DMS53 treated with DMSO at 0.1 percent for 48 hours (cell line): Measurements from ENCODE around the gene DMRTB1.
"Not testable (repeated sequence)": the region's sequence is repeated elsewhere in the genome, so short reads cannot be mapped to it uniquely, and the experiment has no call there.

Experiments used
- DNase-seq: peaks from one replicate; lab custom pipeline; 2025; ENCODE audit not compliant: unreplicated experiment; lab: John Stamatoyannopoulos, UW

Gene DMRTB1

GRCh38 chr1:53434405-53435007 is 24.7 kb upstream of the DMRTB1 start:
- not testable (repeated sequence) for DNase-seq

- no peak for DNase-seq
Observed at GRCh38 chr1:53435151-53435550, 24.0 kb upstream of the DMRTB1 start.

DNA sequence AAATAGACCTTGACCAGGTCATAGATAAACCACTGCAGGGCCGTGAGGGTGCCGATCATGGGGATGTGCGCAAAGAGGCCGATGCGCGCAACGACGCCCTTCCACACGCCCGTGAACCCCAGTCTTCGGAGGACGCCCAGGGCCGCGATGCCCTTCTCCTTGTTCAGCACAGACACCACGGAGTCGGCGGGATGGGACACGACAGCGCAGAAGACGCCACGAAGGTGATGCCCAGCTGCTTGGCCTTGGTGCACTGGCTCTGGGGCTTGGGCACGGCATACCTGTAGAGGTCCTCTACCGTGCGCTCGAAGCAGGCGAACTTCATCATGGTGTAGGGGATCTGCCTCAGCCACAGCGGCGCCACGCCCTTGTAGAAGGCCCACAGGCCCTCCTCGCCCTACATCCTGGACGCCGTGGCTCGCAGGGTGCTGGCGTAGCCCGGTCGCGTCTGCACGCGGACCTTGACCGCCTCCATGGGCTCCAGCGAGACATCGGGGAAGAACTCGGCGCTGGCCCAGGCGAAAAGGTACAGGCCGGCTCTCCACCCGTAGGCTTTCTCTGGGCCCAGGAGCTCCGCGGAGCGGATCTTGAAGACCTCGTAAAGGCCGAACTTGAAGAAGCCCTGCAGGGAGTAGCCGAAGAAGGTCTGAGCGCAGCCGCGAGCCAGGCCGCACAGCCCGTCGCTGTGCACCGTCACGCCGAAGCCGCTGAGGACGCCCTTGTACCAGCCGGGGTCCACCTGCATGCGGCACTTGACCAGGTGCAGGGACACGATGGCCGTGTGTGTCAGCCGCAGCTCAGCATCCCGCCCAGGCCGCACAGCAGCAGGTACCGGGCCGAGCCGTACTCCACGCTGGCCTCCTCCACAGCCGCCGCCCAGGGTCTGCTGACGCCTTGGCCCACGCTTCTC is 20.5 kb upstream of the DMRTB1 start:
- DNase-seq = no peak

GRCh38 chr1:53439337-53440207 is 19.6 kb upstream of the DMRTB1 start:
- DNase-seq = no peak

- DNase-seq = no peak
Observed at GRCh38 chr1:53440633-53441032, 18.6 kb upstream of the DMRTB1 start.

- no peak for DNase-seq
Observed at GRCh38 chr1:53442299-53442698, 16.9 kb upstream of the DMRTB1 start.

DNA sequence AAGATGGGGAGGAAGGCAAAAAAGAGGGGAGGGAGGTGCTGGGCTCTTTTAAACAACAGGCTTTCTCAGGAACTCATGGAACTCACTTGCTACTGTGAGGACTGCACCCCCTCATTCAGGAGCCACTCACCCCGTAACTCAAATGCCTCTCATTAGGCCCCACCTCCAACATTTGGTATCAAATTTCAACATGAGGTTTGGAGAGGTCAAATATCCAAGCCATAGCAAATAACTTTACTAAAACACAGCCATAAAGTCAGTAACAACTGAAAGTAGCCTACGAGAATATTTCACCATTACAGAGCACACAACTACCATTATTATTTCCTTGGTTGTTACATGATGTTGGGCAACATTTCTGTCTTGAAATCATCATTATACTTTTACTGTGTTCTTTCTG is 13.1 kb upstream of the DMRTB1 start:
- no peak for DNase-seq

DNA sequence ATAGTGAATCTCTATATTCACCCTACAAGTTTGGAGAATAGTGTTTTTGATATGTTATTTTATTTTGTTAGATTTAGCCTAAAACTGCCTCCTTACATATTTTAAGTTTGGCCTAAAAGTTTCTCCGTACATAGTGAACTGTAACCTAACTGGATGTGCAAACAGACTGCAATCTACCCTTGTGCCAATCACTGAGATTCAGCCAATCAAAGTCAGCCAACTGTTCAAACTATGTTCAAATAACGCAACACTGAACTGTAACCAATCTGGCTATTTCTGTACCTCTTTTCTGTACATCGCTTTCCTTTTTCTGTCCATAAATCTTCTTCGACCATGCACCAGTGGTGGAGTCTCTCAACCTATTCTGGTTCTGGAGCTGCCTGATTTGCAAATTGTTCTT is 11.8 kb upstream of the DMRTB1 start:
- no peak for DNase-seq

- DNase-seq = no peak
Observed at GRCh38 chr1:53448241-53448841, 10.9 kb upstream of the DMRTB1 start.

- no peak for DNase-seq
Observed at GRCh38 chr1:53449021-53449420, 10.2 kb upstream of the DMRTB1 start.

DNA sequence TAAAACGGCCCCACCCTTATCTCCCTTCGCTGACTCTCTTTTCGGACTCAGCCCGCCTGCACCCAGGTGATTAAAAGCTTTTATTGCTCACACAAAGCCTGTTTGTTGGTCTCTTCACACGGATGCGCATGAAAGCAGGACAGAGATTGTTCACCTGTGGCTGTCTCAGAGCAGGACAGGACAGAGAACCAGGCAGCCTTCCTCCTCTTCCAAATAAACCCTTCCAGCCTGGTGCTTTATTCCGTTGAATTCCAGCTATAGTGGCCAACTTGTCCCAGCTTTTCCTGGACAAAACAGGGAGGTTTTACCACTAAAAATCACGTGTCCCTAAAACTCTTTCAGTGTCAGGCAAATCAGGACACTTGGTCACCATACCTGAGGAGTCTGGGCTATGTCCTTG is 9.5 kb upstream of the DMRTB1 start:
- DNase-seq = no peak

DNA sequence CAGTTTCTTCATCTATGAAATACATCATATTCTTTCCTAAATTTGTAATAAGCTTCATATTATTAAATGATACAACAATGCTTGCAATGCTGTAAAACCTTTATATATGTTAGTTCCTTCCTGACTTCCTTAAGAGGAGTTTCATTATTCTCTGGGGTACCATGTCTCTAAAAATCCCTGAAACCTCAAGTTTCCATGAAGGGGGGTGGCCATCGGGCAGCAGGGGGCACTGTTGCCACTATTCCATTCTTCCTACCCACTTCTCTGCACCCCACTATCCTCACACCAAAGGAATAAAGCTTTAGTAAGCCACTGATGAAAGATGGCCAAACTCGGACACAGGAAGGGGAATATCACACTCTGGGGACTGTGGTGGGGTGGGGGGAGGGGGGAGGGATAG is 9.0 kb upstream of the DMRTB1 start:
- no peak for DNase-seq

GRCh38 chr1:53454019-53454418 is 5.2 kb upstream of the DMRTB1 start:
- DNase-seq = no peak

- no peak for DNase-seq
Observed at GRCh38 chr1:53455364-53455991, 3.7 kb upstream of the DMRTB1 start.

DNA sequence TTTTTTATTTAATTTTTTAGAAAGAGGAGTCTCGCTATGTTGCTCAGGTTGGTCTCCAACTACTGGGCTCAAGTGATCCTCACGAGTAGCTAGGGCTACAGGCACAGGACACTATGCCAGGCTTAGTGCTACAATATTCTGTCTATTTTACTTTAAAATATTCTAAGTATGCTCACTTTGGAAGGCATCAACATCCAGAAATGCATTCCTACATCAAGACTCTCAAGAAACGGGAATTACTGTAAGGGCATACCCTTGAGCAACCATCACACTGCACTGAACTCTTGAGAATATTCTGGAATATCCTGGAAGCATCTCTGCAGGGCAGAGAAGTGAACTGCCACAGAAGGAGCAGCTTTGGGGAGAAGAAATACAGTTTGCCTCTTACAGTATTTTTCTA is 565 bp upstream of the DMRTB1 start:
- no peak for DNase-seq

DNA sequence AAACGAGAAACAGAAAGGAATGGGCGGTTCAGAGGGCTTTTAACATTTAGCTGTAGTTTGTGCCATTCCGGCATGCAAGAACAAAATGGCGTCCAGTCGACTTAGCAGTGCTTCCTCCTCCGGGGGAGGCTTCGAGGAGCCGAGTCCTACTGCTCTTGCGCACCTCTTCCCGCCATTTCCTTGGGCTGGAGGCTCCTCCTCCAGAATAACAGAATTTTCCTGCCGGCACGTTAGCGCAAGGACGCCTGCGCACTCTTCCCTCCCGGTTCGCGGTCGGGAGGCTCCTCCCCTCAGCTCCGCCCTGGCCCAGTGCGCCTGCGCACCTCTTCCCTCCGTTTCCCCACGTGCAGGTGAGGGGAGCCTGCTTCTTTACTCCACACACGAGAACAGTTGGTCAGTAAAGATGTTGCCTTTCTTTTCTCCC is 1.0 kb downstream of the DMRTB1 start:
- no peak for DNase-seq

DNA sequence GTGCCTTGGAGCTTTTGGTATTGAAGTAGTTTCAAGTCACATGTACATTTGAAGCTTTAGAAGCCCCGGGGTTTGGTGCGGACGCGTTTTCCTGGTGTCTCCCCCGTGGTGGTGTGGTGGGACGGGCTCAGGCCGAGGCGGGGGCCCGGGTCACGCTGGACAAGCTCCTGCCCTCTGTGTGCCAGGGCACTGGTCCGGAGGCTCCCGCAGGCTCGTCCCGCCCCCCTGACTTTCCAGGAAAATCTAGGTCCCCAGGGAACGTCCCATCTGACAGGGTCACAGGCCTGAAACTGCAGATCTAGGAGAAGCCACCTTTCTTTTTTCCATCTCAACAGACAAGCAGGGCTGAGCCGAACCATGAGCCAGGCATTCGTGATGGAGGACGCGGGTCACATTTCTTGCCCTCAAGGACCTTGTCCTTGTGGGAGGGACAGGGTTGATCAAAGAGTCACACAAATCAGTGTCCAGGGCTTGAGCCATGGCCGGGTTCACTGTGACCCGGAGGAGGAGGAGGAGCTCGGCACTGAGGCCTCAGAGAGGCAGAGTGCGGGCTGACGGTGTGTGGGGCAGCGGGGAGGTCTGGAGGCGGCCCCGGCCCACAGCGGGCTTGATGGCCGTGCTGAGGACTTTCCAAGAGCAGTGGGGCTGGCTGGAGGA is 1.6 kb downstream of the DMRTB1 start:
- DNase-seq = no peak

DNA sequence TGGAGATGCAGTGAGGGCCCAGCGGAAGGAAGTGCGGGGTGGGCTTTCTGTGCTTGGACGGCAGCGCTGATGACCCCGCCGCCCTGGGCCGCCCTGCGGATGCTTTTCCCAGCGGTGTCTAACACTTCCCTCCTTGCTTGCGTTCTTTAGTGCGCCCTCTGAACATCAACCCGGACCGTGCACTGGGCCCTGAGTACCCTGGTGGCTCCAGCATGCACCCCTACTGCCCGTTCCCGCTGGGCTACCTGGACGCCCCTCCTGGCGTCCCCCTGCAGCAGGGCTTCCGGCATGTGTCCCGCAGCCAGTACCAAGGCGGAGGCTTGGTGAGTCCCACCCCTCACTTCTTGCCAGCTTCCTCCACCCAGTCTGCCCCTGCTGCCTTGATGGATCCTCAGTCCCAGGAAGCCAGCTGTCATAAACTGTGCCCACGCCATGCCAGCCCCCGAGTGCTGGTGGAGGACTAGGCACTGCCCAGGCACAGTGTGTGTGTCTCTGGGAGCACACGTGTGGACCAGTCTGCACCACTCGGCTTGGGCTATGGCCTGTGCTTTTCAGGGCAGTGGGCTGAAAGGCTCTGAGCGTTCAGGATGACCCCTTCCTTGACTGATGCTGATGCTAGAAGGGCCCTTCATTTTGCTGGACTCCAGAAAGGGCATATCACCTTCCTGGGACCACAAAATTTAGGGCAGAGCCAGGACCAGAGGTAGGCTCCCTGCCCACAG is 2.3 kb downstream of the DMRTB1 start:
- no peak for DNase-seq

GRCh38 chr1:53462193-53462592 is 3.0 kb downstream of the DMRTB1 start:
- DNase-seq = no peak
